ENCODE data around the gene MICAL3.
A peak's percentile ranks its signal among the peaks of the same experiment; 100 is the strongest.
"Not testable (repeated sequence)": the region's sequence is repeated elsewhere in the genome, so short reads cannot be mapped to it uniquely, and the experiment has no call there.

Gene MICAL3

GRCh38 chr22:18024276-18024939 lies at the start of gene MICAL3:
Gene MICAL3 (minus strand): TSS chr22:18024561. CDS start chr22:17906812, 117,749 bp downstream.
- peak; percentile 73 for DNase-seq (ENCODE audit: low spot score)

GRCh38 chr22:18073927-18074326 lies 49.6 kb upstream of the MICAL3 start:
- DNase-seq (ENCODE audit: low spot score): not testable (repeated sequence)

- no peak for DNase-seq (ENCODE audit: low spot score)
Observed at GRCh38 chr22:18073467-18073866, 49.1 kb upstream of the MICAL3 start.

GRCh38 chr22:18071968-18072310 lies 47.6 kb upstream of the MICAL3 start:
- no peak for DNase-seq (ENCODE audit: low spot score)

- not testable (repeated sequence) for DNase-seq (ENCODE audit: low spot score)
Observed at GRCh38 chr22:18071307-18071967, 47.1 kb upstream of the MICAL3 start.

GRCh38 chr22:18070556-18071306 lies 46.4 kb upstream of the MICAL3 start:
- no peak for DNase-seq (ENCODE audit: low spot score)

GRCh38 chr22:18070041-18070440 lies 45.7 kb upstream of the MICAL3 start:
- no peak for DNase-seq (ENCODE audit: low spot score)

GRCh38 chr22:18069041-18069440 lies 44.7 kb upstream of the MICAL3 start:
- DNase-seq (ENCODE audit: low spot score): no peak

GRCh38 chr22:18068381-18068988 lies 44.1 kb upstream of the MICAL3 start:
- no peak for DNase-seq (ENCODE audit: low spot score)

GRCh38 chr22:18067548-18068341 lies 43.4 kb upstream of the MICAL3 start:
- no peak for DNase-seq (ENCODE audit: low spot score)

GRCh38 chr22:18067121-18067520 lies 42.8 kb upstream of the MICAL3 start:
- no peak for DNase-seq (ENCODE audit: low spot score)

GRCh38 chr22:18066181-18066859 lies 42.0 kb upstream of the MICAL3 start:
- DNase-seq (ENCODE audit: low spot score): no peak

- DNase-seq (ENCODE audit: low spot score): no peak
Observed at GRCh38 chr22:18065256-18065655, 40.9 kb upstream of the MICAL3 start.

- no peak for DNase-seq (ENCODE audit: low spot score)
Observed at GRCh38 chr22:18064636-18065035, 40.3 kb upstream of the MICAL3 start.

GRCh38 chr22:18063715-18064114 lies 39.4 kb upstream of the MICAL3 start:
- DNase-seq (ENCODE audit: low spot score): not testable (repeated sequence)

- DNase-seq (ENCODE audit: low spot score): peak; percentile 69
Observed at GRCh38 chr22:18063306-18063705, 38.9 kb upstream of the MICAL3 start.

GRCh38 chr22:18062421-18062820 lies 38.1 kb upstream of the MICAL3 start:
- no peak for DNase-seq (ENCODE audit: low spot score)

GRCh38 chr22:18060646-18061620 lies 36.6 kb upstream of the MICAL3 start:
- DNase-seq (ENCODE audit: low spot score): no peak

GRCh38 chr22:18059991-18060390 lies 35.6 kb upstream of the MICAL3 start:
- no peak for DNase-seq (ENCODE audit: low spot score)

GRCh38 chr22:18059473-18059872 lies 35.1 kb upstream of the MICAL3 start:
- no peak for DNase-seq (ENCODE audit: low spot score)

Measured in ecto neural progenitor cell (in vitro differentiated cells).